ENCODE data around the gene HDAC2.

HDAC2 gene

DNA sequence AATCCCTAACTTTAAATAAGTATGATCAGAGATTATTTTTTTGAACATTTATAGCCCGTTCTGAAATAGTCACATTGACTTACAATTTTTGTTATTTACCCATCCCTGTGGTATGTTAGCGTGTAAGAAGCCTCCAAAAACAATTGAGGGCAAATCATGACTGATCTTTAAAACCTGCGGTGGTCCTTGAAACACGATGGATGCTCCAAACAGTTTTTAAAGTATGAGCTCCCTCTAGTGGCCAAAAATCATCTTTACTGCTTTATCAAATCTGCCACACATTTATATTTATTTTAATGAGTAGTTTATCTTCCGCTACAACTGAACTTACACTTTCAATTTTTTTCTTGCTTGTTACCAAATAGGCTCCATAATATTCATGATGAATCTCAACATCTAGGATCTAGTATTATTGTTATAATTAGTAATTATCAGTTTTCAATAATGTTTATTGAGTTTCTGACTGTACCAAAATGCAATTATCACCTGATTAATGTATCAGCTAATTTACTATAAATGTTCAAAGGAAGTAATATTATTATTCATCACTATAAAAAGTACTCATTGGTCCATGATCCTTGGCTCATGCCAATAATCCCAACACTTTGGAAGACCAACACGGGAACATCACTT lies 61.6 kb downstream of the HDAC2 start:
- no peak for DNase-seq (ENCODE audit: low read depth, low spot score)

DNA sequence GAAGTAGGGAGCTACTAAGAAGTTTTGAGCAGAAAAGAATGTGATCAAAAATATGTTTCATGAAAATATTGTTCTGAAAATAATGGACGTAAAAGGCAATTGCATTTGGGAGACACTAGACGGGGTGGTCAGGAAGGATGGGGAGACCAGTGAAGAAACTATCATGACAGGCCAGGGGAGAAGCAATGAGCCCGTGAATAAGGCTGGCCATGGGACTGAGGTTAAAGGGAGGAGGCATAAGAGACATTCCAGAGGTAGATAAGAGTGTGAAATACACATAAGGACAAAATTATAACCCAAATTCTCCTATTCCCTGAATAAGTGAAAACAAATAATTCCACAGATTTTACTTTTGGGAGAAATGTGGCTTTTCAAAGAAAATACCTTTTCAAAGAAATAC lies 62.1 kb downstream of the HDAC2 start:
- DNase-seq (ENCODE audit: low read depth, low spot score), result no peak

DNA sequence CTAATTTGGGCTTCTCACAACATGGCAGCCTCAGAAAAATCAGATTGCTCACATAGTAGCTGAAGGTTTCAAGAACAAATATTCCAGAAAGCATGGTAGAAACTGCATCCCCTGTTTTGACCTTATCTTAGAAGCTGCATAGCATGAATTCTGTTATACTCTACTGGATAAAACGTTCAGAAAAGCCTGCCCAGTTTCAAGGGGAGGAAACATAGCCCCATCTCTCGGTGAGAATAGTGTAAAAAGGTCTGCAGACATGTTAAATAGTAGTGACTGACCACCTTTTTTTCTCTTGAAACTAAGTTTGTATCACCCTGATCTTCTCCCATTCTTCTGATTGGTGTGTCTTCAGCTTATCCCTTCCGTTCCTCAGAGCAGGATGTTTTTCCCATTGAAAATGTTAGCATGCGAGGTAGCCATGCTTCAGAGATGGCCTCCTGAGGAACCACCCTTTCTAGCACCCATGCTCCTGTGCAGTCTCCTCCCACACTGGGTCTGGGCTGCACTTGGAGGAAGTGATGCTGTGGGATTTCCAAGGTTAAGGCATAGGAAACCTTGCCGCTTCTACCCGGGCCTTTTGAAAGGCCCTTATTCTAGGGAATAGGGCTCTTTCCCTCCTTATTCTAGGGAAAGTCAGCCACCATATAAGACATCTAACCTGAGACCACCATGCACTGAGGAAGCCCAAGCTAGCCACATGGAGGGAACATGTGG lies 63.7 kb downstream of the HDAC2 start:
- DNase-seq (ENCODE audit: low read depth, low spot score), result no peak

DNA sequence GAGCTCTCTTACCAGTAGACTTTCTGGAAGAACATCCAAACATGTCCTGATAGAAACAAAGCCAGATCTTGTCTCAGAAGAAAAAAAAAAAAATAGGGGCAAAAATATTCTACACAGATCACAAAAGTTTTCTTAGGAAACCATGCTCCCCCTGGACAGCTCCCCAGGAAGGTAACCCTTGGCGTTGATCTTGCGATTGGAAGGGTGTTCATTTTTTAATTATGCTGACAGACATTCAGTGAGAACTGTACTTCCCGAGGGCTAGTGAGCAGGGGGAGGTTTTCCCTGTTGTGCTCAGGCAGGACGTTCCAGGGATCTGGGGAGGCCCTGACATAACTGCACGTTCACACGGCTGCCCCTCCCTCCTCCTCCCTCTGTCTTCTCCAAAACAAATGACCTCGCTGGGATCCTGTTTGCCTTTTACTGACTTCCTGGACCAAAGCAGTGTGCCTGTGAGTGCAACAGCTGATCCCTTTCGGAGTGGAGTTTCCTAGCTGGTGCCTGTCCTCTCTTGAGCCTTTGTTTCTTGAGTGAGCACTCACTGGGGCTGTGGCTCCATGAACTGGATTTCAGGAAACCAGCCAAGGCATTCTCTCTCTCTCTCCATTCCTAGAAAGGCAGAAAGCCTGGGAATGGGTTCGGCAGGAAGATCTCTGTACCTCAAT lies 67.2 kb downstream of the HDAC2 start:
- no peak for DNase-seq (ENCODE audit: low read depth, low spot score)

DNA sequence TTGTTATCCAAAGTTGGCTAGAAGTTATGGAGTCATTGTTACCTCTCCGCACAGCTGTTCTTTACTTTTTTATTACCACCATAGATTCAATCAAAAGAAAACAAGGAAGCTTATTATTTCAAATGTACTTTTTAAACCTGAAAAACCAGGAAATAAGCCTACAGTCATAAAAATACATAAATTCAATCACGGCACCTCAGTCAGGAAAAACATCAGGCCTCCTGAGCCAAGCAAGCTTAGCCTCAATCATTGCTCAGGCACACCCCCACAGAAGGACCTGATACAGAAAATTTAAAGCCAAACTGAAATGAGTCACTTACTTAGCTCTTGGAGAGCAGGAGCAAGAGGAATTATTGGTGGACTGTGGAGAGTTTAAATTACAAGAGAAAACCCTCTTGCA lies 69.5 kb downstream of the HDAC2 start:
- DNase-seq (ENCODE audit: low read depth, low spot score), result no peak

DNA sequence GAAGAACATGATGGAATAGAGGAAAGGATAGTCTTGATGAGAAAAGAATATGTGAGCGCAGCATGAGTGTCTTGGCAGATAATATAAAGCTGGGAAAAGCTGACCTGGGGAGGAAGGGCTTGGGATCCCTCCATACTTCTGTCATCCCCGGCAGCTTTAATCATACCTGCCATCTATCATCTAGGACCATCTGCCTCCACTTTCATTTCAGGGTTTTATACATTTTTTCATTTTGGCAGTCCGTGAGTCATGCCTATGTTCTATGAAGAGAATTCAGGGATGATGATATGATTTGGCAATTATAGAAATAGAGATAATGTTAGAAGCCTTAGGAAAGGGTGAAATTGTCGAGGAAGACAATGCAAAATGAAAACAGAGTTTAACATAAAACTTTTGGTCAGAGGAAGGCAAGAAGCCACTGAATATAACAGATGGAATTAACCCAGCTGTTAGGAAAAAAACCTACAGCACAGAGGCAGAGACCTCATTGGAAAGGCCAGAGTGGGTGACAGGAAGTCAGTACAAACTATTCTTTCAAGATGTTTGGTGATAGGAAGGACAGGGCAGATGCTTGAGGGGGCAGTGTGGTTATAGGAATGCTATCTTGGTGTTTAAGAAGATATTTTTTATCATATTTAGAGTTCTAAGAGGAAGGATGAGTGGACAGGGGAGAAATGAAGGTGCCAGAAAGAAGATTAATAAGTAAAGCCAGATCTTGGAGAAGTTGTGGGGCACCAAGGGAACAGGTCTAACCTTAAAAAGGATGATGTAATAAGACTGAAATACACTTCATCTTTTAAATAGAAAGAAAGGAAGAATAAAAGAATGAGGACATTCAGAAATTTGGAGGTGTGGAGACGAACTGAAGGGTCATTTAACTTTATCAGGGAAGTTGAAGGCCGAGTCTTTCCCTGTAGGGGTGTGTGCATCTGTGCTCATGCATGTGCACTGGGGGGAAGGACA lies 76.0 kb downstream of the HDAC2 start:
- no peak for DNase-seq (ENCODE audit: low read depth, low spot score)

DNA sequence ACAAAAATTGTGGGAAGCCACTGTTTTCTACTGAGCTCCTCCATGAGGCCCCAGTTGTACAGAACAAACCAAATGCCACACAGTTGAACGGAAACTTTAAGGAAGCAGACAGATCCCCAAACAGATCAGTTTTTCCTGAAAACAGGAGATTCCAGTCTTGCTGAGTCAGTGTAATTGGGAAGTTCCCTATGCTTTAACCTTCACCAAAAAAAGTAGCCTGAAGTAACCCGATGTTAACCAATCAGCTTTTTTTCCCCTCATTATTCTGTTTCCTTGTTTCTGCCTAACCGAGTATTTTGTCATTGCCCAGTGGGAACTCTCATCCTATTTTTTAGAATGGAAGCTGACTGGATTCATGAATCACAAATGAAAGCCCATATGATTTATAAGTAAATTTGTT lies 77.1 kb downstream of the HDAC2 start:
- no peak for DNase-seq (ENCODE audit: low read depth, low spot score)

DNA sequence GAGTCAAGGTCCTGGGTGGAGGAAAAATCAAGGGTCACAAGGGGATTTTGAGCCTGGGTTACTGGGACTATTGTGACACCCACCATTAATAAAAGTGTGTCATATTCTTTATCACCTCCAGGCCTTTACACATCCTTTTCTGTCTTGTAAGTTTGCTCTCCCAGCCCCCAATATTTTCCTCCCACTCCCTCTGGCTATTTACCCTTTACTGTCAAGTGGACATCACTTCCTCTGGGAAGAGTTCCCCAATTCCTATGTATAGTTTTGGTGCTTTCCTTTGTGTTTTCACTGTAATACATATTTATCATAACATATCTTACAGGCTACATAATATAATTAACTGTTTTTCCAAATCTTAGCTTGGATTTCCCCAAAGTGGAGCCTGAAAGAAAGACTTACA lies 77.5 kb downstream of the HDAC2 start:
- no peak for DNase-seq (ENCODE audit: low read depth, low spot score)

DNA sequence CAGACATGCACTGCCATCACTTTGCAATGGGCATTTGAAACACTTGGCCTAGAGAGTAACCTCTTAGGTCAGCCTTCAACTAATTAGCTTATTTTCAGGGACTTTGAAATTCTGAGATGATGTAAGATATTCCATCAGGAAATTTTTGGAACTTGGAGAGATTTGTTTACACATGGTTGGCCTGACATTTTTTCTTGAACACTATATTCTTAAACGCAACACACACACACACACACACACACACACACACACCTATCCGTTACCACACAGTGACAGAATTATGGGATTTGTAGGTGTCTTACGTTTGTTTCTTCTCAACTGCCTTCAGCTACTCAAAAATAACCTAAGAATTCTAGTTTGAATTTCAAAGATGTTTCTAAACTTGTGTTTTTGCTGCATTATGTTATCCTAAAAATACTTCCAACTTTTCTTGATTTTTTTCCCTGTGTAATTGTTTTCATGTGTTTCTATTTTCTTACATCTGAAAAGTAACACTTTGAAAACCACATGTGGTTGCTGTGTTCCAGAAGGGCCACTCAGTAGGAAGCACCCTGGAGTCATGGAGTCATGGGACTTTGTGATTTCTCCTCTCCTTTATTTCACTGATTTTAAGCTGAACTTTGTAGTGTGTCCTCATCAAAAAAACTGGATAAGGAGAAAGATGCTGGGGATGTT lies 81.9 kb downstream of the HDAC2 start:
- DNase-seq (ENCODE audit: low read depth, low spot score), result no peak

DNA sequence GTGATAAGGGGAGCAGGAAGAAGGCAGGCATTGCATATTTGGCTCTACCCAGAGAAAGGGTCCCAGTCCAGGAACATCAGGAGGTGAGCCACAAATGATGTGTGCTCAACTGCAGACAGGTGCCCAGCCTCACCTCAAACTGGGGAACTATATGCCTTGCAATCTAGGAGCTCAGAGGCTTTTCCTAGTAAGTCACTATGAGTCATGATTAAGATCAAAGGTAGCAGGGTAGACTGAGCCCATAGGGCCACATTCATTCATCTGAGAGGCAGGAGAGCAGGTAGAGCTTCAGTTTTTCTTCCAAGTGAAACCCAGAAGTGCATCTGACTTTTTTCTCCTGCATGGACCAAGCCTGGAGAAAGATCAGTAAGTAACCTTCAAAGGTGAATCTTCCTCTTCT lies 82.5 kb downstream of the HDAC2 start:
- no peak for DNase-seq (ENCODE audit: low read depth, low spot score)

DNA sequence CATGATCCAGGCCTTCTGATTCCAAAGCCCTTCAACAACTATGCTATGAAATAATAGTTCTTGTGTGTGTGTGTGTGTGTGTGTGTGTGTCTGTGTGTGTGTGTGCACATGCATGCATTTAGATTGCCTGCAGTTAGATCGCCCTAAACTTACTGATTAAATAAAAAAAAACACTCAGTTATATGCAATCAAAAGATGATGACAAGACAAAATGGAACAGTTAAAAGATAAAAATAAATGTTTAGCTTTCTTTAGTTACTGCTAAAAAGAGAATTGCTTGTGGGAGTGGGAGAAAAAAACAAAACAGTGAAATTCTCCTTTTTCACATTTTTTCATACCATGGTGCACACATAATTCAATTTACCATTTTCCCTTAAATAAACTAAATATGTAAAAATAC lies 84.4 kb downstream of the HDAC2 start:
- DNase-seq (ENCODE audit: low read depth, low spot score), result no peak

DNA sequence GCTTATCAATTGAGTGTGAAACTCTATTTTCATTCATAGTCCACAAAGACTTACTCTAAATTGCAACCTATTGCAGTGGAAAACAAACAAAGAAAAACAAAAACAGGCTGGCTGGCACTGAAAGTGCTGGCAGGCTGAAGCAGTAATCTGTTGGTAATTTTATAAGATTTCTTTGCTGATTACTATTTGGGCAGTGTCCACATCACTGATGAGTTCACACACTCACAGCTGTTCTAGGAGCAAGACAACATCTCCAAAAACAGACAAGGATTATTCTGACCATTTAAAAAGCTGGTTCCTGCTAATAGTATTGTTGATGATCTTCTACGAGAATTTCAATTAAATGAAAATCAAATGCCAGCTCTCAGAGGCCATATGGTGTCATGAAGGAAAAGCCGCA lies 86.9 kb downstream of the HDAC2 start:
- DNase-seq (ENCODE audit: low read depth, low spot score), result no peak

All from activated CD4-positive, CD25-positive, alpha-beta regulatory T cell treated with anti-CD3 and anti-CD28 coated beads, Interleukin-2, amount 50 U/mL, for 16 hours (primary cell).